Heart left ventricle (tissue), 16 donors: ENCODE measurements around the gene PRC1. TPM values are rescaled to one million over a fixed set of nuclear protein-coding genes. Genes with fewer than 3 reads are reported as not detected.

ENCODE experiments used
- ATAC-seq, 4 donors: fragments of 200-7000 bp; cut with Tn5 transposase; one replicate each; pipeline ENCODE4 v1.9.1; 2020 to 2022; ENCODE audit warnings: moderate library complexity in 4 of 4, mild to moderate bottlenecking in 3 of 4, moderate number of reproducible peaks in 1 of 4
- DNase-seq, 5 donors: peaks; one replicate each; pipeline ENCODE4 v3.0.0-alpha.2; 2020
- H3K27ac ChIP-seq, 12 donors: fragments of 200-600 bp; sonication (generic) in 4 of 12; one replicate each; pipeline versions ENCODE4 v1.5.0 to v1.8.0; 2016 to 2022; ENCODE audit warnings: mild to moderate bottlenecking in 2 of 12
- H3K27me3 ChIP-seq, 9 donors: fragments of 200-600 bp; sonication (generic) in 2 of 9; one replicate each; pipeline versions ENCODE4 v1.5.1 to v1.8.0; 2016 to 2022; ENCODE audit warnings: mild to moderate bottlenecking in 3 of 9
- H3K36me3 ChIP-seq, 9 donors: fragments of 200-600 bp; sonication (generic) in 2 of 9; one replicate each; pipeline versions ENCODE4 v1.5.0 to v1.8.0; 2018 to 2022; ENCODE audit warnings: mild to moderate bottlenecking in 2 of 9
- H3K4me1 ChIP-seq, 12 donors: fragments of 200-600 bp; sonication (generic) in 4 of 12; one replicate each; pipeline versions ENCODE4 v1.5.0 to v1.8.0; 2016 to 2022; ENCODE audit warnings: mild to moderate bottlenecking in 3 of 12
- H3K4me3 ChIP-seq, 12 donors: fragments of 200-600 bp; sonication (generic) in 4 of 12; one replicate each; pipeline versions ENCODE4 v1.5.0 to v1.8.0; 2017 to 2022; ENCODE audit warnings: mild to moderate bottlenecking in 9 of 12, moderate library complexity in 4 of 12
- H3K9me3 ChIP-seq, 12 donors: fragments of 200-600 bp; sonication (generic) in 4 of 12; one replicate each; pipeline versions ENCODE4 v1.5.0 to v1.8.0; 2016 to 2022; ENCODE audit warnings: mild to moderate bottlenecking in 1 of 12
- POLR2A ChIP-seq, 2 donors: fragments of 450-650 bp; IDR thresholded peaks; one replicate each; pipeline ENCODE4 v1.6.1; 2017; ENCODE audit warnings: antibody characterized with exemption in 2 of 2, mild to moderate bottlenecking in 2 of 2, moderate library complexity in 2 of 2
- WGBS, 4 donors: extraction: QIAGEN DNeasy Blood & Tissue Kit in 2 of 4; methylation state at CpG; one replicate each; pipeline versions ENCODE4 v1.1.5 to v1.1.7; 2013 to 2018; 5-methylcytosine and 5-hydroxymethylcytosine counted together
- intact Hi-C, 10 donors: fragments of 100-400 bp; cut with DNase I; formaldehyde crosslinking; loops; one replicate each; pipeline versions ENCODE4 v1.11.1 to v1.14.2; 2022
- polyA plus RNA-seq, 2 donors: library from polyadenylated mRNA; stranded (reverse); fragments of 200-250 nt; gene quantifications; one replicate each; pipeline ENCODE4 v1.2.3, GENCODE V29; 2013
- total RNA-seq, 9 donors: library from RNA; depleted of rRNA in 2 of 9; stranded (reverse); fragments of >200 nt in 2 of 9; fragmentation: NEBNext Ultra II Directional in 3 of 9; extraction: Animal tissue kit (Norgen Biotek cat#: 25700) in 3 of 9; gene quantifications; one replicate each; pipeline versions ENCODE4 v1.1.0 to v1.2.4, GENCODE V29; 2016 to 2023
- TF ChIP-seq, protein P1 (sequence below), 12 donors: fragments of 200-600 bp; sonication (generic) in 4 of 12; IDR thresholded peaks; one replicate each; pipeline versions ENCODE4 v1.5.0 to v1.8.0; 2018 to 2022; ENCODE audit warnings: antibody characterized with exemption in 12 of 12, mild to moderate bottlenecking in 5 of 12
- donor health status: ischemic (EF 13 %, LVEDD 7.1; RV severe dilation, severe dysfunction).
- donor health status: healthy with polysubstance abuse.
- donor health status: DM: no; HTN: yes; CAD: no.
- donor health status: DM: no; HTN: no; CAD: no.
- donor health status: ischemic (EF 25% LVEDD 6.9; RV normal size, moderate dysfunction).
- donor health status: ischemic (EF 25% LVEDD 5.7; RV mildly dilated, moderate dysfunction).
- donor health status: healthy.
- donor health status: DM: yes; HTN: yes; CAD: no.
- donor health status: ischemic (EF 35%, LVEDD 5.7; RV mildly dilated, moderate dysfunction).
- donor health status: nonischemic (EF 11% LVEDD 7.7; RV severe dilation, severe dysfunction).
- donor health status: DM: yes; HTN: yes; CAD: no.
- donor health status: PGD.
- donor health status: ischemic (EF 29% LVEDD 5.4; RV normal size, mild dysfunction).
- donor health status: nonischemic (EF 23%, LVEDD 6.1; RV moderate dilation, normal function).

PRC1 gene
- total and polyA plus RNA-seq, 11 donors, result 1.9 to 25.7 (median 4.7) TPM

DNA sequence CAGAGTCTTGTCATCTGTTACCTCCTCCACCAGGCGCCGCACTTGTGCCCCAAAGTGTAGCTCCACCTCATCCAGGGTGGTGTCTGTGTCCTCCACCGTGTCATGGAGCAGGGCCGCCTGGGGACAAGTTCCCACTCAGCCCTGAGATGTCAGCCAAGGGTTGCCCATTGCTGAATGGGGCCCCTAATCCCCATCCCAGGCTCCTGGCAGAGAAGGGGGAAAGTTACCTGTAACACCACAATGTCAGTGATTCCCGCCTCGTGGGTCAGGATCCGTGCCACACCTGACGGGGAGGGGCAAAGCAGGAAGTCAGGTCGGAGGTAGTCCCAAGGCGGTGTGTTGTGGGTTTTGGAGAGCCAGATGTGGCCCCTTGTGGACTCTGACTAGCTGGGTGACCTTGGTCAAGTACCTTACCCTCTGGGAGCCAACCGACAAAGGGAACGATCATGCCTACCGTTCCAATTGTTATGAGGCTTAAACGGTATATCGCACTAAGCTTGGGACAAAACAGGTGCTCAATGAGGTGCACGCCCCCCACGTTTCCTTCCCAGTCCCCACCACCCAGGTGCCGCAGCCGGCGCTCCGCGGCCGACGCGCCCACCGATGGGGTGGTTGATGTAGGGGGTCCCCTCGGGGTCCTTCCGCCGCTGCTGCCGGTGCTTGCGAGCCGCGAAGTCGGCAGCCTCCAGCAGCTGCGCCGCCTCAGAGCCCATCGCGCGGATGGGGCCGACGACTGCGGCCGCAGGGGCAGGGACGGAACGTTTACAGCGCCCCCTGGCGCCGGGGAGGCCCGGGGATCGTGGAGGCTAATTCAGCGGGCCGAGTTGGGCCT lies 62.3 kb downstream of the PRC1 start, which contains the start of gene HDDC3:
TSS of gene HDDC3 (minus strand) at position 722 of the 832 bp plus-strand sequence. CDS start at position 713, 9 bp downstream.
- H3K4me1 ChIP-seq, result peaks cover 11 to 67% (median 47%) of the 10 kb centered on the region in 12 donors
- ATAC-seq (peak; percentile 42 to 66 (median 65)), DNase-seq (peak; percentile 90 to 96 (median 93))
- H3K4me3 ChIP-seq, result peak within 1 kb of the TSS; percentile 48 to 95 (median 86)
- H3K36me3 ChIP-seq, result peaks cover 0 to 7% (median 4%) of the 10 kb centered on the region in 9 donors
- intact Hi-C loops, result loop anchor here in 8 of 10 donors (1.0 to 5.0 kb wide), 7 partner anchors 29 to 285 kb away; partner anchors contain the start of gene MAN2A2 (in 5 of the 8)
- peak within 1 kb of the TSS; percentile 89 to 97 (median 96) for H3K27ac ChIP-seq
- WGBS, 4 donors, result 0 to 2% (median 1%) methylated on average over 26 to 52 of the region's 52 CpGs
- TF ChIP-seq, protein P1, sequence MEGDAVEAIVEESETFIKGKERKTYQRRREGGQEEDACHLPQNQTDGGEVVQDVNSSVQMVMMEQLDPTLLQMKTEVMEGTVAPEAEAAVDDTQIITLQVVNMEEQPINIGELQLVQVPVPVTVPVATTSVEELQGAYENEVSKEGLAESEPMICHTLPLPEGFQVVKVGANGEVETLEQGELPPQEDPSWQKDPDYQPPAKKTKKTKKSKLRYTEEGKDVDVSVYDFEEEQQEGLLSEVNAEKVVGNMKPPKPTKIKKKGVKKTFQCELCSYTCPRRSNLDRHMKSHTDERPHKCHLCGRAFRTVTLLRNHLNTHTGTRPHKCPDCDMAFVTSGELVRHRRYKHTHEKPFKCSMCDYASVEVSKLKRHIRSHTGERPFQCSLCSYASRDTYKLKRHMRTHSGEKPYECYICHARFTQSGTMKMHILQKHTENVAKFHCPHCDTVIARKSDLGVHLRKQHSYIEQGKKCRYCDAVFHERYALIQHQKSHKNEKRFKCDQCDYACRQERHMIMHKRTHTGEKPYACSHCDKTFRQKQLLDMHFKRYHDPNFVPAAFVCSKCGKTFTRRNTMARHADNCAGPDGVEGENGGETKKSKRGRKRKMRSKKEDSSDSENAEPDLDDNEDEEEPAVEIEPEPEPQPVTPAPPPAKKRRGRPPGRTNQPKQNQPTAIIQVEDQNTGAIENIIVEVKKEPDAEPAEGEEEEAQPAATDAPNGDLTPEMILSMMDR (IDR thresholded peaks at IDR 0.05), result peak; percentile 94 to 99 (median 97)
- TF ChIP-seq POLR2A (IDR thresholded peaks at IDR 0.05), result peak in 1 of 2 donors; percentile 28
- no peaks in the 10 kb centered on the region for H3K27me3 ChIP-seq
- H3K9me3 ChIP-seq, result no peaks in the 10 kb centered on the region

GRCh38 chr15:90931575-90931827 lies 62.8 kb downstream of the PRC1 start:
- ATAC-seq (no peak), DNase-seq (no peak)
- 23 to 38% (median 34%) methylated on average over 6 of the region's 6 CpGs for WGBS, 4 donors
- Histone ChIP-seq H3K27ac (peak overlapping the region; percentile 89 to 97 (median 96)), H3K36me3 (peaks cover 0 to 1% (median 0%) of the 10 kb centered on the region in 9 donors), H3K4me1 (peaks cover 11 to 62% (median 44%) of the 10 kb centered on the region in 12 donors), H3K4me3 (peak overlapping the region in 10 of 12 donors; percentile 73 to 95 (median 89)), H3K27me3 (no peaks in the 10 kb centered on the region), H3K9me3 (no peaks in the 10 kb centered on the region)
- intact Hi-C loops, result loop anchor here in 5 of 10 donors (2.0 to 5.0 kb wide), 4 partner anchors 29 to 284 kb away; partner anchors contain the start of gene MAN2A2 (in 3 of the 5)
- TF ChIP-seq POLR2A (IDR thresholded peaks at IDR 0.05), result no peak
- TF ChIP-seq, protein P1 (IDR thresholded peaks at IDR 0.05), result peak in 2 of 12 donors; percentile 24 to 35

DNA sequence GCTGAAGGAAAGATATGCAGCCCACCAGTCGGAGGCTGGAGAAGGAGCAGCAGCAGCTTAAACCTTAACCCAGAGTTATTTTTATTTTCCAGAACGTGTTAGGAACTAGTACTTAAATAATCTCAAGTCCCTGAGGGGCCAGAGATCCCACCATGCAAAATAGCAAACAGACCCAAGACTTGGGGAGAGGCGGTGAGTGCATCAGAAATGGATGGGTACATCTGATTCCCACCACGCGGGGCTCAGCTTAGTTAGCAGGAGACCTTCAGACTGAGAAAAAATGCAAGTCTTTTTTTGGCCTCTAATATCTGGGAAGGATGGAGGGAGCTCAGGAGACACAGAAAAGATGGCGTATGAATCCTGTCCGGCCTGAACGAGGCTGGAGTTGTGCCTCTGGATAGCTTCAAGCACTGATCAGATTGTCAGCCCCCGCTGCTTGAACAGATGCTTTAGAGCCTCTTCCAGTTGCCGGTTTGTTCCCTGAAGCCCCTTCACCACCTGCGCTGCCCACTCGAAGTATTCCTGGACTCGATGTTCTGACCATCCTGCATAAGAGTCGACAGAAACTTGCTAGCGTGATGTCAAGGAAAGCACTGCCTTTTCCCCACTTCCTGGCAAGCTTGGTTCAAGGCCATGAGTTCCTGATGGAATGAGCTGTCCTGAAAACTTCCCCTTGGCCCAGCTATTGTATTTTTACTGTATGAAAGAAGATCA lies 63.3 kb downstream of the PRC1 start:
- Histone ChIP-seq H3K4me1 (peaks cover 11 to 57% (median 41%) of the 10 kb centered on the region in 12 donors), H3K27me3 (no peaks in the 10 kb centered on the region), H3K9me3 (no peaks in the 10 kb centered on the region), H3K27ac (peak overlapping the region; percentile 89 to 97 (median 96)), H3K4me3 (peak overlapping the region in 10 of 12 donors; percentile 53 to 95 (median 82)), H3K36me3 (no peaks in the 10 kb centered on the region)
- DNase-seq, result no peak
- no peak for TF ChIP-seq POLR2A (IDR thresholded peaks at IDR 0.05)
- TF ChIP-seq, protein P1 (IDR thresholded peaks at IDR 0.05), result no peak
- 49 to 61% (median 55%) methylated on average over 15 of the region's 15 CpGs for WGBS, 4 donors
- no peak for ATAC-seq
- intact Hi-C loops, result loop anchor here in 5 of 10 donors (2.0 to 5.0 kb wide), 4 partner anchors 28 to 284 kb away; partner anchors contain the start of gene MAN2A2 (in 3 of the 5)
